Activated CD8-positive, alpha-beta memory T cell treated with anti-CD3 and anti-CD28 coated beads for 48 hours (primary cell): ENCODE measurements around the gene RIMKLB.
"Not testable (repeated sequence)": the region's sequence is repeated elsewhere in the genome, so short reads cannot be mapped to it uniquely, and the experiment has no call there.

Experiments
- DNase-seq, 3 experiments: peaks; one replicate each; pipeline ENCODE4 v3.0.0-alpha.2; 2020; ENCODE audit warnings: low read depth in 2 of 3, low spot score in 2 of 3

RIMKLB gene

GRCh38 chr12:8816448-8817050 lies 118.8 kb downstream of the RIMKLB start:
- DNase-seq: no peak

GRCh38 chr12:8817856-8818255 lies 120.1 kb downstream of the RIMKLB start:
- no peak for DNase-seq

GRCh38 chr12:8818526-8818925 lies 120.7 kb downstream of the RIMKLB start:
- no peak for DNase-seq

GRCh38 chr12:8819666-8819980 lies 121.8 kb downstream of the RIMKLB start:
- no peak for DNase-seq

- DNase-seq: not testable (repeated sequence)
Observed at GRCh38 chr12:8820676-8821407, 123.1 kb downstream of the RIMKLB start.

GRCh38 chr12:8821591-8821990 lies 123.8 kb downstream of the RIMKLB start:
- DNase-seq: no peak

GRCh38 chr12:8822298-8822697 lies 124.5 kb downstream of the RIMKLB start, which contains the start of gene A2ML1:
Gene A2ML1, plus strand, starts transcription at chr12:8822621. Its CDS starts 31 bp downstream, at chr12:8822652.
- DNase-seq: no peak

GRCh38 chr12:8823565-8824300 lies 125.9 kb downstream of the RIMKLB start:
- no peak for DNase-seq

GRCh38 chr12:8827551-8828256 lies 129.9 kb downstream of the RIMKLB start:
- no peak for DNase-seq

- DNase-seq: no peak
Observed at GRCh38 chr12:8828257-8829124, 130.7 kb downstream of the RIMKLB start.

- DNase-seq: no peak
Observed at GRCh38 chr12:8829125-8829518, 131.3 kb downstream of the RIMKLB start.

- no peak for DNase-seq
Observed at GRCh38 chr12:8829621-8830020, 131.8 kb downstream of the RIMKLB start.

GRCh38 chr12:8831116-8831515 lies 133.3 kb downstream of the RIMKLB start:
- no peak for DNase-seq

GRCh38 chr12:8832500-8832899 lies 134.7 kb downstream of the RIMKLB start:
- no peak for DNase-seq
